H9 (cell line): Measurements from ENCODE around the gene PPFIBP2. TPM values are rescaled to one million over a fixed set of nuclear protein-coding genes. Genes with fewer than 3 reads are reported as not detected.

Source experiments
- DNase-seq: peaks from one replicate; pipeline ENCODE4 v3.0.0-alpha.2; 2017
- H2AFZ ChIP-seq: one replicate; pipeline ENCODE4 v1.6.1; 2013; ENCODE audit warnings: mild to moderate bottlenecking, low read length, control low read depth, moderate library complexity
- H2AK5ac ChIP-seq: 2 replicates; pipeline ENCODE4 v1.6.1; 2013; ENCODE audit warnings: low read length, control low read depth, mixed read lengths; ENCODE audit not compliant: insufficient read length
- H2BK120ac ChIP-seq: one replicate; pipeline ENCODE4 v1.6.1; 2013; ENCODE audit warnings: low read depth, mild to moderate bottlenecking, low read length, control low read depth, inconsistent platforms; ENCODE audit not compliant: poor library complexity, severe bottlenecking
- H2BK12ac ChIP-seq: 2 replicates; pipeline ENCODE4 v1.6.1; 2013; ENCODE audit warnings: low read length, control low read depth, mixed read lengths, low read depth; ENCODE audit not compliant: insufficient read length
- H2BK15ac ChIP-seq: 2 replicates; pipeline ENCODE4 v1.6.1; 2013; ENCODE audit warnings: low read depth, low read length, control low read depth
- H2BK20ac ChIP-seq: one replicate; pipeline ENCODE4 v1.6.1; 2013; ENCODE audit warnings: low read depth, mild to moderate bottlenecking, low read length, control low read depth, inconsistent platforms; ENCODE audit not compliant: poor library complexity, severe bottlenecking
- H2BK5ac ChIP-seq: 2 replicates; pipeline ENCODE4 v1.6.1; 2013; ENCODE audit warnings: low read length, control low read depth, mixed read lengths; ENCODE audit not compliant: insufficient read length
- H3K14ac ChIP-seq: 2 replicates; pipeline ENCODE4 v1.6.1; 2013; ENCODE audit warnings: low read length, control low read depth; ENCODE audit not compliant: insufficient read depth
- H3K18ac ChIP-seq: 2 replicates; pipeline ENCODE4 v1.6.1; 2013; ENCODE audit warnings: low read depth, mild to moderate bottlenecking, mixed read lengths, low read length, control low read depth; ENCODE audit not compliant: insufficient read length
- H3K23ac ChIP-seq: 2 replicates; pipeline ENCODE4 v1.6.1; 2013; ENCODE audit warnings: low read length, control low read depth, mixed read lengths, low read depth; ENCODE audit not compliant: insufficient read length
- H3K23me2 ChIP-seq: 2 replicates; pipeline ENCODE4 v1.6.1; 2013; ENCODE audit warnings: low read depth, mild to moderate bottlenecking, mixed read lengths, low read length, control low read depth; ENCODE audit not compliant: insufficient read length, poor library complexity, severe bottlenecking
- H3K27ac ChIP-seq: 2 replicates; pipeline ENCODE4 v1.5.1; 2013; ENCODE audit warnings: low read length, control low read depth, mixed read lengths, low read depth; ENCODE audit not compliant: insufficient read length
- H3K27me3 ChIP-seq: 2 replicates; pipeline ENCODE4 v1.6.1; 2013; ENCODE audit warnings: low read length, control low read depth, inconsistent platforms; ENCODE audit not compliant: insufficient read depth
- H3K4ac ChIP-seq: 2 replicates; pipeline ENCODE4 v1.6.1; 2013; ENCODE audit warnings: low read depth, mild to moderate bottlenecking, control low read depth, inconsistent platforms, low read length, moderate library complexity
- H3K4me1 ChIP-seq: 2 replicates; pipeline ENCODE4 v1.6.1; 2013; ENCODE audit warnings: low read length, control low read depth, inconsistent platforms; ENCODE audit not compliant: insufficient read depth
- H3K4me2 ChIP-seq: 2 replicates; pipeline ENCODE4 v1.6.1; 2013; ENCODE audit warnings: low read length, control low read depth, mixed read lengths; ENCODE audit not compliant: insufficient read length, insufficient read depth
- H3K56ac ChIP-seq: 2 replicates; pipeline ENCODE4 v1.6.1; 2013; ENCODE audit warnings: low read depth, mild to moderate bottlenecking, mixed read lengths, low read length, control low read depth; ENCODE audit not compliant: insufficient read length
- H3K79me1 ChIP-seq: 2 replicates; pipeline ENCODE4 v1.6.1; 2013; ENCODE audit warnings: low read depth, mild to moderate bottlenecking, moderate library complexity, low read length, control low read depth, inconsistent platforms; ENCODE audit not compliant: insufficient read depth, poor library complexity, severe bottlenecking
- H3K79me2 ChIP-seq: 2 replicates; pipeline ENCODE4 v1.6.1; 2013; ENCODE audit warnings: low read length, control low read depth, inconsistent platforms; ENCODE audit not compliant: insufficient read depth
- H3K9ac ChIP-seq: 2 replicates; pipeline ENCODE4 v1.6.1; 2013; ENCODE audit warnings: low read length, control low read depth, mixed read lengths; ENCODE audit not compliant: insufficient read length; ENCODE audit errors: extremely low read depth
- H3K9me3 ChIP-seq: one replicate; pipeline ENCODE4 v1.6.1; 2013; ENCODE audit warnings: low read depth, low read length, inconsistent platforms; ENCODE audit not compliant: control insufficient read depth
- H3T11ph ChIP-seq: one replicate; pipeline ENCODE4 v1.6.1; 2013; ENCODE audit warnings: mild to moderate bottlenecking, low read length, control low read depth, inconsistent platforms
- H4K20me1 ChIP-seq: one replicate; pipeline ENCODE4 v1.6.1; 2013; ENCODE audit not compliant: control insufficient read depth, insufficient read length, insufficient read depth
- H4K5ac ChIP-seq: 2 replicates; pipeline ENCODE4 v1.6.1; 2013; ENCODE audit warnings: low read depth, mild to moderate bottlenecking, mixed read lengths, low read length, control low read depth; ENCODE audit not compliant: insufficient read length
- H4K8ac ChIP-seq: replicated peaks from 2 replicates; pipeline ENCODE4 v1.6.1; 2013; ENCODE audit warnings: low read length, control low read depth, mixed read lengths, low read depth; ENCODE audit not compliant: insufficient read length
- H4K91ac ChIP-seq: 2 replicates; pipeline ENCODE4 v1.6.1; 2013; ENCODE audit warnings: low read depth, mild to moderate bottlenecking, moderate library complexity, mixed read lengths, low read length, control low read depth; ENCODE audit not compliant: insufficient read length
- H3K27ac Mint-ChIP-seq, 3 experiments: 2 replicates in 2 of 3; 3 replicates in 1 of 3; pipeline ENCODE4 v1.8.0; 2020 to 2021; ENCODE audit warnings: mixed read lengths in 3 of 3, mild to moderate bottlenecking in 1 of 3, moderate library complexity in 1 of 3
- H3K27me3 Mint-ChIP-seq: 2 replicates; pipeline ENCODE4 v1.8.0; 2021; ENCODE audit warnings: low read depth, mild to moderate bottlenecking, moderate library complexity, mixed read lengths
- H3K36me3 Mint-ChIP-seq, 3 experiments: 2 replicates in 2 of 3; 3 replicates in 1 of 3; pipeline ENCODE4 v1.8.0; 2020 to 2021; ENCODE audit warnings: low read depth in 3 of 3, mixed read lengths in 3 of 3; ENCODE audit not compliant: insufficient read depth in 1 of 3
- H3K4me1 Mint-ChIP-seq, 2 experiments: 2 replicates each; pipeline ENCODE4 v1.8.0; 2020; ENCODE audit warnings: mixed read lengths in 2 of 2
- H3K4me3 Mint-ChIP-seq, 2 experiments: 2 replicates in 1 of 2; 3 replicates in 1 of 2; pipeline ENCODE4 v1.8.0; 2020 to 2021; ENCODE audit warnings: mild to moderate bottlenecking in 2 of 2, mixed read lengths in 2 of 2, moderate library complexity in 1 of 2
- H3K9me3 Mint-ChIP-seq, 2 experiments: 2 replicates in 1 of 2; 3 replicates in 1 of 2; pipeline ENCODE4 v1.8.0; 2020; ENCODE audit warnings: mild to moderate bottlenecking in 2 of 2, mixed read lengths in 2 of 2, moderate library complexity in 1 of 2
- CTCF ChIP-seq: fragments of 200-600 bp; sonication (generic); conservative IDR thresholded peaks from 3 replicates; pipeline ENCODE4 v1.8.0; 2021; ENCODE audit warnings: antibody characterized with exemption, mild to moderate bottlenecking
- WGBS: extraction: QIAGEN DNeasy Blood & Tissue Kit; methylation state at CpG from one replicate; pipeline ENCODE4 v1.1.7; 2013; ENCODE audit warnings: missing lambda C conversion rate, low lambda C conversion rate, mixed read lengths; ENCODE audit not compliant: insufficient read length; ENCODE audit errors: extremely low coverage; 5-methylcytosine and 5-hydroxymethylcytosine counted together
- total RNA-seq: library from RNA; stranded (reverse); gene quantifications from 2 replicates; pipeline ENCODE4 v1.2.1, GENCODE V29; 2021

The PPFIBP2 gene
- total RNA-seq, 1 experiment from 2014 or later = 8.3 TPM

- H3K27me3 ChIP-seq = peaks cover 3% of the 10 kb centered on the region; the same call in 1 of the 2 replicates
- no peak overlapping the region for H3K27ac Mint-ChIP-seq
Observed at GRCh38 chr11:7509966-7510365, 3.8 kb upstream of the PPFIBP2 start.

More at GRCh38 chr11:7509966-7510365, 3.8 kb upstream of the PPFIBP2 start:
- H3K9me3 ChIP-seq = no peaks in the 10 kb centered on the region
- no peak overlapping the region for H2BK15ac ChIP-seq
- H3K14ac ChIP-seq = no peak overlapping the region
- H3K4me1 ChIP-seq = no peaks in the 10 kb centered on the region
- no peak overlapping the region for H3K9ac ChIP-seq
- DNase-seq = no peak
- H4K20me1 ChIP-seq = no peaks in the 10 kb centered on the region
- no peak overlapping the region for H2BK120ac ChIP-seq
- H4K8ac ChIP-seq = no peak overlapping the region
- H3K56ac ChIP-seq = no peak overlapping the region
- no peak overlapping the region for H2AFZ ChIP-seq
- Mint-ChIP-seq H3K4me1 (peaks cover 14 to 15% of the 10 kb centered on the region in 2 experiments), H3K27me3 (peaks cover 18% of the 10 kb centered on the region), H3K36me3 (no peaks in the 10 kb centered on the region), H3K4me3 (no peak overlapping the region), H3K9me3 (no peaks in the 10 kb centered on the region)
- no CpG with 5 or more reads among the region's 2 CpGs for WGBS
- no peak overlapping the region for H3T11ph ChIP-seq
- H2BK12ac ChIP-seq = no peak overlapping the region
- no peak overlapping the region for H3K18ac ChIP-seq
- no peak overlapping the region for H4K5ac ChIP-seq
- H3K23me2 ChIP-seq = peaks cover 14% of the 10 kb centered on the region
- no peak for TF ChIP-seq CTCF
- no peaks in the 10 kb centered on the region for H3K79me1 ChIP-seq
- H3K79me2 ChIP-seq = no peaks in the 10 kb centered on the region
- H3K23ac ChIP-seq = no peak overlapping the region
- H2BK5ac ChIP-seq = no peak overlapping the region
- H4K91ac ChIP-seq = no peak overlapping the region
- no peak overlapping the region for H3K4ac ChIP-seq
- H3K27ac ChIP-seq = no peak overlapping the region
- no peak overlapping the region for H2BK20ac ChIP-seq
- H3K4me2 ChIP-seq = no peak overlapping the region
- H2AK5ac ChIP-seq = no peak overlapping the region
